ENCODE measurements around the gene ZMYND12. TPM values are rescaled to one million over a fixed set of nuclear protein-coding genes. Genes with fewer than 3 reads are reported as not detected.

ZMYND12 gene
- total RNA-seq, 2 experiments from 2014 or later = not detected

DNA sequence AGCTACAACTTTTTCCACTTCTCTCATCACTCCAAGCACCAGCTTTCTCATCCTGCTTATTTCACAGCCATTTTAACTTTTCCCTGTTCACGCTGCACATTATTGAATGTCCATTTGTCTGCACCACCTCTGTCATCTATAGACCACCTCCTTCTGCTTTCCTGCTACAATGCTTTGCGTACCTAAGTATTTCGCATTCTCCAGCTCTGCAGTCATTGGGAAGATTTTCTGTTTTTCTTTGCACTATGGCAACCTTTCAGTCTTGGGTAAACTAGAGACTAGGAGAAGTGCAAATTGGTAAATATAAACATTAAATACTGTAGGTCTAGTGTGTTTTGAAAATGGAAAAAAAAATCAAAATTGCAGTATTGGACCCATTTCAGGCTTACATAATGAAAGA is 8.1 kb upstream of the ZMYND12 start:
- Histone ChIP-seq H3K4me2 (ENCODE audit: low read length) (peak overlapping the region; percentile 83; the same call in 1 of the 2 replicates), H3K9me3 (ENCODE audit: low read length) (no peaks in the 10 kb centered on the region), H3K27ac (ENCODE audit: low read depth, low read length, poor library complexity, severe bottlenecking) (no peak overlapping the region), H4K20me1 (ENCODE audit: insufficient read depth, low read length) (no peaks in the 10 kb centered on the region), H3K4me3 (ENCODE audit: low read depth, low read length, poor library complexity, severe bottlenecking) (no peak overlapping the region), H3K36me3 (ENCODE audit: insufficient read depth, low read length) (peaks cover 8% of the 10 kb centered on the region; the same call in 1 of the 2 replicates), H3K9me2 (ENCODE audit: insufficient read depth, low read length) (no peaks in the 10 kb centered on the region), H3K4me1 (ENCODE audit: insufficient read depth, low read length, poor library complexity, severe bottlenecking) (peaks cover 12% of the 10 kb centered on the region), H3K79me2 (ENCODE audit: insufficient read depth, low read depth, low read length) (no peaks in the 10 kb centered on the region), H2AFZ (ENCODE audit: low read length) (peak overlapping the region; percentile 88; the same call in 1 of the 2 replicates)
- DNase-seq (ENCODE audit: low spot score) = no peak
- no peak for TF ChIP-seq EZH2phosphoT487 (IDR thresholded peaks at IDR 0.05; ENCODE audit: borderline replicate concordance, low read depth, low read length)
- TF ChIP-seq, protein P1, sequence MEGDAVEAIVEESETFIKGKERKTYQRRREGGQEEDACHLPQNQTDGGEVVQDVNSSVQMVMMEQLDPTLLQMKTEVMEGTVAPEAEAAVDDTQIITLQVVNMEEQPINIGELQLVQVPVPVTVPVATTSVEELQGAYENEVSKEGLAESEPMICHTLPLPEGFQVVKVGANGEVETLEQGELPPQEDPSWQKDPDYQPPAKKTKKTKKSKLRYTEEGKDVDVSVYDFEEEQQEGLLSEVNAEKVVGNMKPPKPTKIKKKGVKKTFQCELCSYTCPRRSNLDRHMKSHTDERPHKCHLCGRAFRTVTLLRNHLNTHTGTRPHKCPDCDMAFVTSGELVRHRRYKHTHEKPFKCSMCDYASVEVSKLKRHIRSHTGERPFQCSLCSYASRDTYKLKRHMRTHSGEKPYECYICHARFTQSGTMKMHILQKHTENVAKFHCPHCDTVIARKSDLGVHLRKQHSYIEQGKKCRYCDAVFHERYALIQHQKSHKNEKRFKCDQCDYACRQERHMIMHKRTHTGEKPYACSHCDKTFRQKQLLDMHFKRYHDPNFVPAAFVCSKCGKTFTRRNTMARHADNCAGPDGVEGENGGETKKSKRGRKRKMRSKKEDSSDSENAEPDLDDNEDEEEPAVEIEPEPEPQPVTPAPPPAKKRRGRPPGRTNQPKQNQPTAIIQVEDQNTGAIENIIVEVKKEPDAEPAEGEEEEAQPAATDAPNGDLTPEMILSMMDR (conservative IDR thresholded peaks at IDR 0.05; ENCODE audit: low read length) = no peak
- ChIA-PET POLR2A (no interaction called here), CTCF (ENCODE audit: unreplicated experiment) (no interaction called here)
- BruUV-seq (replicated peaks) = no TSS peak
- intact Hi-C loops (cut with micrococcal nuclease; ENCODE audit: unreplicated experiment) = no loop called here

DNA sequence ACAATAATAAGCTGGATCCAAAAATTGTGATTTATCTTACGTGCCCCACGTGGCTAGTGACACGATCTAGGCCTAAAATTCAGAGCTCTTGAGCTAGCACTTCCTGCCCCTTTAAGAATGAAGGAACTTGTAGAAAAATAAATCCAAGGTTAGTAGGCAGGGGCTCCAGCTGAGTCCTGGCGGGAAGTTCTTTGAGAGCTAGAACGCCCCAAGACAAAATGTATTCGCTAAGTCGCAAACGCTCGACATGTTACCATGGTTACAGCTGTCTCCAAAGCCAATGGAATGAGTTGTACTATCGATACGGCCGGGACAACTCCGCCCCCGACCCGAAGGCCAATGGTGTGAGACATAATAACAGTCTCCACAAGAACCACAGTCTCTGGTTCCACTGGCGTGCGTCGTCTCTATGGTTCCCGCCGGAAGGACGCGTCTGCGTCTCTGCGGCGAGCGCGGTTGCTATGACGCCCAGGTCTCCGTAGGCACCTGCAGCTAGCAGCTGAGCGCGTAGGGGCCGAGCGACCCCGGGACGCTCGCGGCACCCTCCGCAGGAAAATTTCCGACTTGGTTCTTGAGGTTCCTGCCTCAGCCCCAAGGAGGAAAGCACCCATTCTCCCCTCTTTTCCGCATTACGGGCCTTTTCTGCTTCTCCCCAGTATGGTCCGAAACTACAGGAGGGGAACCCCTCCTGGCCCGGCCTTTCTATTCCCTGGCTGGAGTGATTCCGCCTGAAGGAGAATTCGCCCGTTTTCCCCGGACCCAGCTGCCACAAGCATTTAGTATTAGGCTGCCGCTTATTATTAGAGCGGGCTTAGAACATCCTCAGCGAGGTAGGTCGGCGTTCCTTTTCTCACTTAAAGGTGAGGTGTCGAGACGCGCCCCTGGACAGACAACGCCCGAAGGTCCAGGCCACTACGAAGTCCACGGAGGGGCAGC is 7.3 kb upstream of the ZMYND12 start, which contains the start of gene CCDC30:
Gene CCDC30 (plus strand): TSS at position 459 of the 936 bp plus-strand sequence. CDS start 17,266 bp downstream, outside the sequence.
- intact Hi-C loops (cut with micrococcal nuclease; ENCODE audit: unreplicated experiment) = no loop called here
- peak within 1 kb of the TSS; percentile 65 for H3K4me3 ChIP-seq (ENCODE audit: low read depth, low read length, poor library complexity, severe bottlenecking)
- H4K20me1 ChIP-seq (ENCODE audit: insufficient read depth, low read length) = no peaks in the 10 kb centered on the region
- BruUV-seq (replicated peaks) = no TSS peak
- H3K4me2 ChIP-seq (ENCODE audit: low read length) = peak within 1 kb of the TSS; percentile 83
- DNase-seq (ENCODE audit: low spot score) = peak; percentile 94
- no peaks in the 10 kb centered on the region for H3K9me3 ChIP-seq (ENCODE audit: low read length)
- no peaks in the 10 kb centered on the region for H3K79me2 ChIP-seq (ENCODE audit: insufficient read depth, low read depth, low read length)
- no peaks in the 10 kb centered on the region for H3K9me2 ChIP-seq (ENCODE audit: insufficient read depth, low read length)
- peak within 1 kb of the TSS; percentile 88 for H2AFZ ChIP-seq (ENCODE audit: low read length)
- H3K27ac ChIP-seq (ENCODE audit: low read depth, low read length, poor library complexity, severe bottlenecking) = no peak within 1 kb of the TSS
- POLR2A ChIA-PET = interaction anchor here (0.8 kb wide), 1 partner anchor 487 kb away, joined by 3 read pairs; no protein-coding TSS in a partner anchor
- CTCF ChIA-PET (ENCODE audit: unreplicated experiment) = no interaction called here
- no peak for TF ChIP-seq EZH2phosphoT487 (IDR thresholded peaks at IDR 0.05; ENCODE audit: borderline replicate concordance, low read depth, low read length)
- TF ChIP-seq, protein P1 (conservative IDR thresholded peaks at IDR 0.05; ENCODE audit: low read length) = no peak
- H3K36me3 ChIP-seq (ENCODE audit: insufficient read depth, low read length) = peaks cover 16% of the 10 kb centered on the region; the same call in 1 of the 2 replicates
- peaks cover 13% of the 10 kb centered on the region for H3K4me1 ChIP-seq (ENCODE audit: insufficient read depth, low read length, poor library complexity, severe bottlenecking)

All from OCI-LY7 (cell line).